ENCODE results near the gene IZUMO2.

GRCh38 chr19:50181121-50181520 is 18.0 kb upstream of the IZUMO2 start:
- TF ChIP-seq, protein P1, sequence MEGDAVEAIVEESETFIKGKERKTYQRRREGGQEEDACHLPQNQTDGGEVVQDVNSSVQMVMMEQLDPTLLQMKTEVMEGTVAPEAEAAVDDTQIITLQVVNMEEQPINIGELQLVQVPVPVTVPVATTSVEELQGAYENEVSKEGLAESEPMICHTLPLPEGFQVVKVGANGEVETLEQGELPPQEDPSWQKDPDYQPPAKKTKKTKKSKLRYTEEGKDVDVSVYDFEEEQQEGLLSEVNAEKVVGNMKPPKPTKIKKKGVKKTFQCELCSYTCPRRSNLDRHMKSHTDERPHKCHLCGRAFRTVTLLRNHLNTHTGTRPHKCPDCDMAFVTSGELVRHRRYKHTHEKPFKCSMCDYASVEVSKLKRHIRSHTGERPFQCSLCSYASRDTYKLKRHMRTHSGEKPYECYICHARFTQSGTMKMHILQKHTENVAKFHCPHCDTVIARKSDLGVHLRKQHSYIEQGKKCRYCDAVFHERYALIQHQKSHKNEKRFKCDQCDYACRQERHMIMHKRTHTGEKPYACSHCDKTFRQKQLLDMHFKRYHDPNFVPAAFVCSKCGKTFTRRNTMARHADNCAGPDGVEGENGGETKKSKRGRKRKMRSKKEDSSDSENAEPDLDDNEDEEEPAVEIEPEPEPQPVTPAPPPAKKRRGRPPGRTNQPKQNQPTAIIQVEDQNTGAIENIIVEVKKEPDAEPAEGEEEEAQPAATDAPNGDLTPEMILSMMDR (IDR thresholded peaks at IDR 0.05): no peak
- TF ChIP-seq EZH2 (IDR thresholded peaks at IDR 0.05; ENCODE audit: borderline replicate concordance, insufficient read depth, low read depth, low read length, poor library complexity, severe bottlenecking): no peak
